ENCODE measurements around the gene ATP11B.

Gene ATP11B

DNA sequence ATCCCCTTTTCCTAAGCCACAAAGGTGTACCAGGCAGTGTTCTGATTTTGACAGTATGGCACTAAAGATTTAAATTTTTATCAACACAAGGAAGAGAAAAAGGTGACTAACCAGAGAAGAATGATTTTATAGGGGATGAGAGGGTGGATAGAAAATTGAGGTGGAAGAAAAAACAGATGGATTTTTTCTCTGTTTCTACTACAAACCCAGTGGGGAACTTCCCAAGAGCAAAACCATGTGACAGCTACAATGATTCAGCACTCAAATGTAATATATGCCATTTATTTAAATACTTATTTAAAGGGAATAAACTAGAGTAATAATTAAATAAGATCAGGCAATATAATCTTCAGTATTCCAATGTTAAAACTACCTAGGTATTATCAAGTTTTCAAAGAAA is 176.0 kb downstream of the ATP11B start:
- no peak overlapping the region for H3K4me3 ChIP-seq (replicated peaks; ENCODE audit: low read depth, low read length)
- no peak for TF ChIP-seq CTCF (IDR thresholded peaks at IDR 0.05; ENCODE audit: low read length, missing control alignments)
- DNase-seq (ENCODE audit: low read depth) = peak; percentile 64

GRCh38 chr3:182969853-182970252 is 176.5 kb downstream of the ATP11B start:
- TF ChIP-seq CTCF (IDR thresholded peaks at IDR 0.05; ENCODE audit: low read length, missing control alignments) = no peak
- H3K4me3 ChIP-seq (replicated peaks; ENCODE audit: low read depth, low read length) = no peak overlapping the region
- DNase-seq (ENCODE audit: low read depth) = no peak

DNA sequence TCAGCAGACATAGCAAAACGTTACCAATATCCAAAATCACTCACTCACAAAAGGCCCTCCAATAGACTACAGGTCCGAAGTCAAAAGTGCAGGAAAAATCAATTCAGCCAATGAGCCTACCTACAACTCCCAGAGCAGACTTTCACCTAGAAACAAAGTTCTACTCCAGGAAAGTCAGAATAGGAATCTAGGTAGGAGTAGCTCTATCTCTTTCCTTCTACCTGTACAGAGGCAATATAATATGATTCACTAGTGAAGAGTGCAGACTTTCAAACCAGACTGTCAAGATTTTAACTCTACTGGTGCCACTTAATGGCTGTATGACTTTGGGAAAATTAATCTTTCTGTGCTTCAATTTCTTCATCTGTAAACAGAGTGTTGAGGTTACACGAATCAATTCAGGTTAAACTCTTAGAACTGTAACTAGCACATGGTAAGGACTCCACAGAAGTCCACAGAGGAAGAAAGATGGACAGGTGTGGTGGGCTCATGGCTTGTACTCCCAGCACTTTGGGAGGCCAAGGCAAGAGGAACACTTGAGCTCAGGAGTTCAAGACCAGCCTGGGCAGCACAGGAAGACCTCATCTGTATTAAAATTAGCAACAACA is 177.6 kb downstream of the ATP11B start:
- TF ChIP-seq CTCF (IDR thresholded peaks at IDR 0.05; ENCODE audit: low read length, missing control alignments) = no peak
- H3K4me3 ChIP-seq (replicated peaks; ENCODE audit: low read depth, low read length) = no peak overlapping the region
- no peak for DNase-seq (ENCODE audit: low read depth)

All from fibroblast of pulmonary artery (primary cell).